HepG2 (cell line): ENCODE results near the gene SYT7. TPM values are rescaled to one million over a fixed set of nuclear protein-coding genes. Genes with fewer than 3 reads are reported as not detected.

Experiments used
- AGO2 ChIP-seq: fragments of 200-400 bp; formaldehyde crosslinking; optimal IDR thresholded peaks from 2 replicates; pipeline ENCODE3; 2017; ENCODE audit warnings: mild to moderate bottlenecking, low read depth, low read length, moderate library complexity
- ARNTL ChIP-seq: sonication (generic); formaldehyde crosslinking; IDR thresholded peaks from 2 replicates; pipeline ENCODE4 v1.4.0; 2020; ENCODE audit warnings: mild to moderate bottlenecking, missing genetic modification reagents
- CBFB ChIP-seq: sonication (generic); formaldehyde crosslinking; IDR thresholded peaks from 2 replicates; pipeline ENCODE4 v1.4.0; 2020; ENCODE audit warnings: missing genetic modification reagents
- FOXK1 ChIP-seq: sonication (generic); formaldehyde crosslinking; IDR thresholded peaks from 2 replicates; pipeline ENCODE4 v1.4.0; 2020; ENCODE audit warnings: low read depth, missing genetic modification reagents, borderline replicate concordance
- MTA1 ChIP-seq: sonication (generic); formaldehyde crosslinking; IDR thresholded peaks from 2 replicates; pipeline ENCODE4 v1.4.0; 2020; ENCODE audit warnings: missing genetic modification reagents, mild to moderate bottlenecking, borderline replicate concordance
- MXD4 ChIP-seq: IDR thresholded peaks from 2 replicates; pipeline ENCODE4 v1.6.1; 2016; ENCODE audit warnings: mild to moderate bottlenecking, missing biosample characterization, missing genetic modification reagents
- NFKB2 ChIP-seq: sonication (generic); formaldehyde crosslinking; IDR thresholded peaks from 2 replicates; pipeline ENCODE4 v1.4.0; 2020; ENCODE audit warnings: missing genetic modification reagents, borderline replicate concordance
- ZFP90 ChIP-seq: sonication (generic); formaldehyde crosslinking; IDR thresholded peaks from 2 replicates; pipeline ENCODE4 v1.8.0; 2022; ENCODE audit warnings: missing genetic modification reagents, mild to moderate bottlenecking, inconsistent platforms, borderline replicate concordance
- ZNF792 ChIP-seq: IDR thresholded peaks from 2 replicates; pipeline ENCODE4 v1.6.1; 2016
- ZSCAN21 ChIP-seq: sonication (generic); formaldehyde crosslinking; IDR thresholded peaks from 2 replicates; pipeline ENCODE4 v1.8.0; 2022; ENCODE audit warnings: mild to moderate bottlenecking, missing genetic modification reagents, moderate library complexity, borderline replicate concordance
- polyA plus RNA-seq, 8 experiments: library from polyadenylated mRNA; depleted of rRNA in 3 of 8; stranded (reverse) in 7 of 8; unstranded in 1 of 8; fragments of >200 nt; fragmentation: Illumina TruSeq in 4 of 8; extraction: Trizol in 4 of 8; gene quantifications; 2 replicates each; pipeline versions ENCODE4 v1.2.1 to v1.2.3, GENCODE V29; 2011 to 2016; ENCODE audit warnings: low read depth in 4 of 8, missing spikeins in 1 of 8, mixed read lengths in 1 of 8; ENCODE audit not compliant: insufficient read depth in 1 of 8
- total RNA-seq, 5 experiments: library from RNA; depleted of rRNA; stranded (reverse); fragments of >200 nt; fragmentation: Illumina TruSeq; extraction: Trizol; gene quantifications; 2 replicates each; pipeline ENCODE4 v1.2.3, GENCODE V29; 2016; ENCODE audit warnings: low read depth in 1 of 5
- TF ChIP-seq, protein P1 (sequence below): sonication (generic); formaldehyde crosslinking; IDR thresholded peaks from 2 replicates; pipeline ENCODE4 v1.5.0; 2020; ENCODE audit warnings: mild to moderate bottlenecking, missing genetic modification reagents, borderline replicate concordance
- TF ChIP-seq, protein P2 (sequence below): sonication (generic); formaldehyde crosslinking; IDR thresholded peaks from 2 replicates; pipeline ENCODE4 v1.4.0; 2020; ENCODE audit warnings: low read depth, mild to moderate bottlenecking, missing genetic modification reagents
- TF ChIP-seq, protein P3 (sequence below): sonication (generic); formaldehyde crosslinking; IDR thresholded peaks from 2 replicates; pipeline ENCODE4 v1.5.1; 2020; ENCODE audit warnings: mild to moderate bottlenecking, moderate library complexity, missing genetic modification reagents
- TF ChIP-seq, protein P4 (sequence below): sonication (generic); formaldehyde crosslinking; IDR thresholded peaks from 2 replicates; pipeline ENCODE4 v1.8.1; 2023; ENCODE audit warnings: mild to moderate bottlenecking, moderate library complexity, missing genetic modification reagents

SYT7 gene
- total and polyA plus RNA-seq, 2 of the 13 experiments (the other 11 are each of a cell fraction or from before 2014, with no cell fraction given): 1.4 to 4.4 TPM

DNA sequence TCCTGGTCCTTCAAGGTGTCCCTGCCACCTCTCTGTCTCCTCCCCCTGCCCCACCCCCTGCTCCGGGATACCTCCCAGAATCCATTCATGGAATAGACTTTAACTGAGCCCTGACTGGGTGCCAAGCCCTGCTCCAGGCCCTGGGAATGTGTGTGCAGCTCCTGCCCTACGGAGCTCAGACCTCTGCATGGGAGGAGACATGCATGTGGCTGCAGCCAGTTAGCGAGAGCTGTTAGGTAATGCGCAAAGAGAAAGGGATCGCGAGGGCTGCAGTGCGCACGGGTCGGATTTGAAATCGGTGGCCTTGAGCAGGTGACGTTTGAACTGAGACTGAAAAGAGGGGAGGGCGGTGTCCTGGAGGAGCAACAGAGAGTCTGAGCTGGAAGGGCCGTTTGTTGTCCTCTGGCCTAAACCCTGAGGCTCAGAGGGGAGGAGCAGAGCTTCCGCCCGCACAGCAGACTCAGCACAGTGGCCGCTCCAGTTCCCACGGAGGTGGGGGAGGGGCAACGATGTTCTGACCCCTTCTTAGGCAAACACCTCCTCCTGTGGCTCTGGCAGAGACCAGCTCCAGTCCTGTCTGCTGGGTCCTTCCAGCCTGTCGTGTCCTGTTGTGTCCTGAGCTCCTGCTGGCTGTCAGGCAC, 92.1 kb downstream of the SYT7 start (continued):
- peak; percentile 50; the same call in 1 of the 2 replicates for TF ChIP-seq MTA1
- no peak for TF ChIP-seq FOXK1 (CRISPR knock-in tag)
- TF ChIP-seq, protein P1, sequence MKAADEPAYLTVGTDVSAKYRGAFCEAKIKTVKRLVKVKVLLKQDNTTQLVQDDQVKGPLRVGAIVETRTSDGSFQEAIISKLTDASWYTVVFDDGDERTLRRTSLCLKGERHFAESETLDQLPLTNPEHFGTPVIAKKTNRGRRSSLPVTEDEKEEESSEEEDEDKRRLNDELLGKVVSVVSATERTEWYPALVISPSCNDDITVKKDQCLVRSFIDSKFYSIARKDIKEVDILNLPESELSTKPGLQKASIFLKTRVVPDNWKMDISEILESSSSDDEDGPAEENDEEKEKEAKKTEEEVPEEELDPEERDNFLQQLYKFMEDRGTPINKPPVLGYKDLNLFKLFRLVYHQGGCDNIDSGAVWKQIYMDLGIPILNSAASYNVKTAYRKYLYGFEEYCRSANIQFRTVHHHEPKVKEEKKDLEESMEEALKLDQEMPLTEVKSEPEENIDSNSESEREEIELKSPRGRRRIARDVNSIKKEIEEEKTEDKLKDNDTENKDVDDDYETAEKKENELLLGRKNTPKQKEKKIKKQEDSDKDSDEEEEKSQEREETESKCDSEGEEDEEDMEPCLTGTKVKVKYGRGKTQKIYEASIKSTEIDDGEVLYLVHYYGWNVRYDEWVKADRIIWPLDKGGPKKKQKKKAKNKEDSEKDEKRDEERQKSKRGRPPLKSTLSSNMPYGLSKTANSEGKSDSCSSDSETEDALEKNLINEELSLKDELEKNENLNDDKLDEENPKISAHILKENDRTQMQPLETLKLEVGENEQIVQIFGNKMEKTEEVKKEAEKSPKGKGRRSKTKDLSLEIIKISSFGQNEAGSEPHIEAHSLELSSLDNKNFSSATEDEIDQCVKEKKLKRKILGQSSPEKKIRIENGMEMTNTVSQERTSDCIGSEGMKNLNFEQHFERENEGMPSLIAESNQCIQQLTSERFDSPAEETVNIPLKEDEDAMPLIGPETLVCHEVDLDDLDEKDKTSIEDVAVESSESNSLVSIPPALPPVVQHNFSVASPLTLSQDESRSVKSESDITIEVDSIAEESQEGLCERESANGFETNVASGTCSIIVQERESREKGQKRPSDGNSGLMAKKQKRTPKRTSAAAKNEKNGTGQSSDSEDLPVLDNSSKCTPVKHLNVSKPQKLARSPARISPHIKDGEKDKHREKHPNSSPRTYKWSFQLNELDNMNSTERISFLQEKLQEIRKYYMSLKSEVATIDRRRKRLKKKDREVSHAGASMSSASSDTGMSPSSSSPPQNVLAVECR (CRISPR knock-in tag): peak; percentile 55; the same call in 1 of the 2 replicates
- TF ChIP-seq CBFB (CRISPR knock-in tag): peak; percentile 36; the same call in 1 of the 2 replicates
- TF ChIP-seq NFKB2: peak; percentile 81; the same call in 1 of the 2 replicates
- TF ChIP-seq AGO2: no peak
- TF ChIP-seq ARNTL (CRISPR knock-in tag): peak; percentile 78
- 0 out of 2 replicates have a peak, but pooled peaks have one; percentile 62 for TF ChIP-seq ZNF792 (CRISPR knock-in tag)
- TF ChIP-seq ZFP90 (CRISPR knock-in tag): peak; percentile 74
- TF ChIP-seq ZSCAN21 (CRISPR knock-in tag): 0 out of 2 replicates have a peak, but pooled peaks have one; percentile 55
- TF ChIP-seq, protein P2, sequence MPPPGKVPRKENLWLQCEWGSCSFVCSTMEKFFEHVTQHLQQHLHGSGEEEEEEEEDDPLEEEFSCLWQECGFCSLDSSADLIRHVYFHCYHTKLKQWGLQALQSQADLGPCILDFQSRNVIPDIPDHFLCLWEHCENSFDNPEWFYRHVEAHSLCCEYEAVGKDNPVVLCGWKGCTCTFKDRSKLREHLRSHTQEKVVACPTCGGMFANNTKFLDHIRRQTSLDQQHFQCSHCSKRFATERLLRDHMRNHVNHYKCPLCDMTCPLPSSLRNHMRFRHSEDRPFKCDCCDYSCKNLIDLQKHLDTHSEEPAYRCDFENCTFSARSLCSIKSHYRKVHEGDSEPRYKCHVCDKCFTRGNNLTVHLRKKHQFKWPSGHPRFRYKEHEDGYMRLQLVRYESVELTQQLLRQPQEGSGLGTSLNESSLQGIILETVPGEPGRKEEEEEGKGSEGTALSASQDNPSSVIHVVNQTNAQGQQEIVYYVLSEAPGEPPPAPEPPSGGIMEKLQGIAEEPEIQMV: no peak
- TF ChIP-seq, protein P3, sequence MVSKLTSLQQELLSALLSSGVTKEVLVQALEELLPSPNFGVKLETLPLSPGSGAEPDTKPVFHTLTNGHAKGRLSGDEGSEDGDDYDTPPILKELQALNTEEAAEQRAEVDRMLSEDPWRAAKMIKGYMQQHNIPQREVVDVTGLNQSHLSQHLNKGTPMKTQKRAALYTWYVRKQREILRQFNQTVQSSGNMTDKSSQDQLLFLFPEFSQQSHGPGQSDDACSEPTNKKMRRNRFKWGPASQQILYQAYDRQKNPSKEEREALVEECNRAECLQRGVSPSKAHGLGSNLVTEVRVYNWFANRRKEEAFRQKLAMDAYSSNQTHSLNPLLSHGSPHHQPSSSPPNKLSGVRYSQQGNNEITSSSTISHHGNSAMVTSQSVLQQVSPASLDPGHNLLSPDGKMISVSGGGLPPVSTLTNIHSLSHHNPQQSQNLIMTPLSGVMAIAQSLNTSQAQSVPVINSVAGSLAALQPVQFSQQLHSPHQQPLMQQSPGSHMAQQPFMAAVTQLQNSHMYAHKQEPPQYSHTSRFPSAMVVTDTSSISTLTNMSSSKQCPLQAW (CRISPR knock-in tag): peak; percentile 62; the same call in 1 of the 2 replicates
- TF ChIP-seq MXD4 (CRISPR knock-in tag): peak; percentile 71; the same call in 1 of the 2 replicates
- TF ChIP-seq, protein P4, sequence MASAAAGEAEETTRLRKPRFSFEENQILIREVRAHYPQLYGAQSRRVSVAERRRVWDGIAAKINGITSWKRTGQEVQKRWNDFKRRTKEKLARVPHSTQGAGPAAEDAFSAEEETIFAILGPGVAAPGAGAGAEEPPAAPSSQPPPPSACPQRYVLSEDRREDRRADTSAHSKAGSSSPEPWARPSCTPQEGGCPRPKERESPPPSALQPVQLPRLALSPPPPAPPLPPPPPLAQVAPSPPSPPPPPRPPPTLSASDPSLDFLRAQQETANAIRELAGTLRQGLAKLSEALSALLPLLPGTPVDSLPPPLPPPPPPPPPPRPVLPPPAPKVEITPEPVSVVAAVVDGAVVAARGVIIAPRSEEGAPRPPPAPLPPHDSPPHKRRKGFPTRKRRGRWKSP: peak; percentile 78; the same call in 1 of the 2 replicates
